CD4-positive, alpha-beta memory T cell (primary cell): ENCODE data around the gene TAS2R50. TPM values are rescaled to one million over a fixed set of nuclear protein-coding genes. Genes with fewer than 3 reads are reported as not detected.

Experiments used
- CTCF ChIA-PET: fragments of 350-600 bp; sonication (Branson Sonifier 250); formaldehyde crosslinking; loops from one replicate; lab custom pipeline; 2021; ENCODE audit warnings: inconsistent platforms; ENCODE audit not compliant: partially characterized antibody; lab: Charles Lee
- POLR2A ChIA-PET: fragments of 350-600 bp; sonication (Branson Sonifier 250); formaldehyde crosslinking; loops from one replicate; lab custom pipeline; 2021; ENCODE audit not compliant: partially characterized antibody; lab: Charles Lee
- DNase-seq, 5 donors: peaks; one replicate each; pipeline versions ENCODE4 v3.0.0 to v3.0.0-alpha.2; 2020 to 2022; ENCODE audit warnings: mixed read lengths in 1 of 5
- H3K27ac ChIP-seq: one replicate; pipeline ENCODE4 v1.7.0; 2013; ENCODE audit warnings: low read depth, low read length
- H3K27me3 ChIP-seq: 2 replicates; pipeline ENCODE4 v1.7.0; 2013; ENCODE audit warnings: mild to moderate bottlenecking, low read length, moderate library complexity; ENCODE audit not compliant: insufficient read depth
- H3K36me3 ChIP-seq: 2 replicates; pipeline ENCODE4 v1.7.0; 2013; ENCODE audit warnings: mild to moderate bottlenecking, low read length, moderate library complexity; ENCODE audit not compliant: insufficient read depth
- H3K4me1 ChIP-seq: 2 replicates; pipeline ENCODE4 v1.7.0; 2013; ENCODE audit warnings: mild to moderate bottlenecking, low read length, moderate library complexity; ENCODE audit not compliant: insufficient read depth
- H3K4me3 ChIP-seq, 2 donors: one replicate each; pipeline ENCODE4 v1.7.0; 2013; ENCODE audit warnings: low read length in 2 of 2, mild to moderate bottlenecking in 1 of 2
- H3K9me3 ChIP-seq, 2 donors: one replicate each; pipeline ENCODE4 v1.7.0; 2013; ENCODE audit warnings: low read length in 2 of 2, control low read depth in 1 of 2; ENCODE audit not compliant: control insufficient read depth in 1 of 2
- H3K27ac Mint-ChIP-seq, 7 donors: one replicate each; pipeline ENCODE4 v1.8.0; 2020 to 2021; ENCODE audit warnings: mixed read lengths in 7 of 7, mild to moderate bottlenecking in 6 of 7, inconsistent platforms in 3 of 7, moderate library complexity in 3 of 7
- H3K27me3 Mint-ChIP-seq, 2 donors: one replicate each; pipeline ENCODE4 v1.8.0; 2020 to 2021; ENCODE audit warnings: mixed read lengths in 2 of 2
- H3K36me3 Mint-ChIP-seq, 2 donors: one replicate each; pipeline ENCODE4 v1.8.0; 2020 to 2021; ENCODE audit warnings: mixed read lengths in 2 of 2, inconsistent platforms in 1 of 2, mild to moderate bottlenecking in 1 of 2
- H3K4me1 Mint-ChIP-seq, 4 donors: one replicate each; pipeline ENCODE4 v1.8.0; 2020 to 2021; ENCODE audit warnings: mixed read lengths in 4 of 4, mild to moderate bottlenecking in 1 of 4
- H3K4me3 Mint-ChIP-seq, 8 donors: one replicate each; pipeline ENCODE4 v1.8.0; 2020 to 2021; ENCODE audit warnings: mixed read lengths in 8 of 8, mild to moderate bottlenecking in 7 of 8, moderate library complexity in 6 of 8, inconsistent platforms in 3 of 8
- H3K9me3 Mint-ChIP-seq, 8 donors: one replicate each; pipeline ENCODE4 v1.8.0; 2020 to 2021; ENCODE audit warnings: mixed read lengths in 8 of 8, mild to moderate bottlenecking in 5 of 8, inconsistent platforms in 3 of 8, moderate library complexity in 1 of 8
- intact Hi-C: fragments of 100-400 bp; cut with micrococcal nuclease; formaldehyde crosslinking; loops from one replicate; pipeline ENCODE4 v1.15.1; 2023
- polyA plus RNA-seq, 2 donors: library from polyadenylated mRNA; unstranded; fragments of 300-500 nt; fragmentation: Illumina TruSeq; gene quantifications; one replicate each; pipeline ENCODE4 v1.2.3, GENCODE V29; 2021
- total RNA-seq, 2 experiments: library from RNA; stranded (reverse); gene quantifications; one replicate each; pipeline ENCODE4 v1.2.3, GENCODE V29; 2021

TAS2R50 gene
- total and polyA plus RNA-seq, 4 experiments from 2014 or later = 0.80 to 1.0 TPM; not detected in 2

GRCh38 chr12:10957741-10958140 lies 29.0 kb downstream of the TAS2R50 start:
- Histone ChIP-seq H3K4me1 (peaks cover 19% of the 10 kb centered on the region), H3K27ac (no peak overlapping the region), H3K27me3 (no peaks in the 10 kb centered on the region), H3K4me3 (no peak overlapping the region), H3K9me3 (no peaks in the 10 kb centered on the region), H3K36me3 (no peaks in the 10 kb centered on the region)
- Mint-ChIP-seq H3K36me3 (peaks cover 7 to 51% of the 10 kb centered on the region in 2 donors), H3K27me3 (no peaks in the 10 kb centered on the region), H3K4me3 (no peak overlapping the region), H3K4me1 (peaks cover 23 to 57% (median 31%) of the 10 kb centered on the region in 4 donors), H3K27ac (no peak overlapping the region), H3K9me3 (peaks cover 0 to 18% (median 5%) of the 10 kb centered on the region in 8 donors)
- ChIA-PET CTCF (no interaction called here), POLR2A (no interaction called here)
- intact Hi-C loops = no loop called here
- DNase-seq = no peak

- peaks cover 9 to 51% of the 10 kb centered on the region in 2 donors for H3K36me3 Mint-ChIP-seq
- POLR2A ChIA-PET = no interaction called here
- Histone ChIP-seq H3K9me3 (no peaks in the 10 kb centered on the region), H3K27me3 (no peaks in the 10 kb centered on the region), H3K4me3 (no peak overlapping the region), H3K27ac (no peak overlapping the region), H3K36me3 (no peaks in the 10 kb centered on the region), H3K4me1 (peaks cover 15% of the 10 kb centered on the region)
- H3K4me3 Mint-ChIP-seq = no peak overlapping the region
- no peak for DNase-seq
- no peaks in the 10 kb centered on the region for H3K27me3 Mint-ChIP-seq
- CTCF ChIA-PET = no interaction called here
- intact Hi-C loops = no loop called here
- peaks cover 0 to 20% (median 5%) of the 10 kb centered on the region in 8 donors for H3K9me3 Mint-ChIP-seq
- peaks cover 14 to 46% (median 22%) of the 10 kb centered on the region in 4 donors for H3K4me1 Mint-ChIP-seq
- H3K27ac Mint-ChIP-seq = no peak overlapping the region
These were observed 30.6 kb downstream of the TAS2R50 start for GRCh38 chr12:10956085-10956484.

- H3K36me3 ChIP-seq = no peaks in the 10 kb centered on the region
- Mint-ChIP-seq H3K27ac (no peak overlapping the region), H3K36me3 (peaks cover 12 to 53% of the 10 kb centered on the region in 2 donors), H3K4me3 (no peak overlapping the region), H3K27me3 (no peaks in the 10 kb centered on the region), H3K4me1 (peaks cover 0 to 26% (median 7%) of the 10 kb centered on the region in 4 donors), H3K9me3 (peaks cover 0 to 30% (median 5%) of the 10 kb centered on the region in 8 donors)
- POLR2A ChIA-PET = no interaction called here
- intact Hi-C loops = no loop called here
- no peaks in the 10 kb centered on the region for H3K27me3 ChIP-seq
- no peak for DNase-seq
- H3K9me3 ChIP-seq = no peaks in the 10 kb centered on the region
- CTCF ChIA-PET = no interaction called here
- H3K4me1 ChIP-seq = no peaks in the 10 kb centered on the region
- H3K4me3 ChIP-seq = no peak overlapping the region
- no peak overlapping the region for H3K27ac ChIP-seq
These were observed 34.1 kb downstream of the TAS2R50 start for GRCh38 chr12:10952645-10953044.

- DNase-seq = no peak
- no peaks in the 10 kb centered on the region for H3K27me3 Mint-ChIP-seq
- POLR2A ChIA-PET = no interaction called here
- Histone ChIP-seq H3K4me1 (no peaks in the 10 kb centered on the region), H3K4me3 (no peak overlapping the region), H3K27ac (no peak overlapping the region), H3K27me3 (no peaks in the 10 kb centered on the region), H3K36me3 (no peaks in the 10 kb centered on the region), H3K9me3 (no peaks in the 10 kb centered on the region)
- H3K36me3 Mint-ChIP-seq = peaks cover 4 to 24% of the 10 kb centered on the region in 2 donors
- CTCF ChIA-PET = no interaction called here
- no peak overlapping the region for H3K4me3 Mint-ChIP-seq
- intact Hi-C loops = no loop called here
- no peak overlapping the region for H3K27ac Mint-ChIP-seq
- peaks cover 0 to 23% (median 9%) of the 10 kb centered on the region in 8 donors for H3K9me3 Mint-ChIP-seq
- H3K4me1 Mint-ChIP-seq = peaks cover 0 to 15% (median 2%) of the 10 kb centered on the region in 4 donors
These were observed 43.5 kb downstream of the TAS2R50 start for GRCh38 chr12:10943167-10943566.

DNA sequence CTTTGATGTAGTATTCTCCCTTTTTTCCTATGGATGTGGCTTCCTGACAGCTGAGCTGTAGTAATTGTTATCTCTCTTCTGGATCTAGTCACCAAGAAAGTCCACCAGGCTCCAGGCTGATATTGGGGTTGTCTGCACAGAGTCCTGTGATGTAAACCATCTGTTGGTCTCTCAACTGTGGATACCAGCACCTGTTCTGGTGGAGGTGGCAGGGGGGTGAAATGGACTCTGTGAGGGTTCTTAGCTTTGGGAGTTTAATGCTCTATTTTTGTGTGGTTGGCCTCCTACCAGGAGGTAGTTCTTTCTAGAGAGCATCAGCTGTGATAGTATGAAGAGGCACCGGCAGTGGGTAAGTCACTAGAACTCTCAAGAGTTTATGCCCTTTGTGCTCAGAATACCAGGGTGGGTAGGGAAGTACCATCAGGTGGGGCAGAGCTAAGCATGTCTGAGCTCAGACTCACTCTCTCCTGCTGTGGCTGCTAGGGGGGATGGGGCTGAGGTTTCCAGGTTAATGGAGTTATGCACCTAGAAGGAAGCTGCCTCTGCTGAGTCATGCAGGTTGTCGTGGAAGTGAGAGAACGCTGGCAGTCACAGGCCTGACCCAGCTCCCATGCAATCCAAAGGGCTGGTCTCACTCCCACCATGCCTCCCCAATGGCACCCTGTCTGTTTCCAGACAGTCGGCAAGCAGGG lies 44.6 kb downstream of the TAS2R50 start:
- peaks cover 0 to 15% (median 2%) of the 10 kb centered on the region in 4 donors for H3K4me1 Mint-ChIP-seq
- H3K27ac ChIP-seq = no peak overlapping the region
- peaks cover 4 to 13% of the 10 kb centered on the region in 2 donors for H3K36me3 Mint-ChIP-seq
- DNase-seq = no peak
- ChIA-PET CTCF (no interaction called here), POLR2A (no interaction called here)
- no peaks in the 10 kb centered on the region for H3K27me3 Mint-ChIP-seq
- peaks cover 0 to 14% (median 4%) of the 10 kb centered on the region in 8 donors for H3K9me3 Mint-ChIP-seq
- H3K27me3 ChIP-seq = no peaks in the 10 kb centered on the region
- no peak overlapping the region for H3K4me3 Mint-ChIP-seq
- no peak overlapping the region for H3K4me3 ChIP-seq
- no peaks in the 10 kb centered on the region for H3K4me1 ChIP-seq
- intact Hi-C loops = no loop called here
- H3K27ac Mint-ChIP-seq = peak overlapping the region in 1 of 7 donors; percentile 3
- H3K9me3 ChIP-seq = no peaks in the 10 kb centered on the region
- H3K36me3 ChIP-seq = no peaks in the 10 kb centered on the region

- Mint-ChIP-seq H3K9me3 (peaks cover 0 to 7% (median 2%) of the 10 kb centered on the region in 8 donors), H3K4me3 (no peak overlapping the region), H3K27me3 (no peaks in the 10 kb centered on the region), H3K36me3 (peaks cover 2 to 12% of the 10 kb centered on the region in 2 donors), H3K27ac (no peak overlapping the region), H3K4me1 (peaks cover 0 to 15% (median 2%) of the 10 kb centered on the region in 4 donors)
- H3K4me1 ChIP-seq = no peaks in the 10 kb centered on the region
- no peaks in the 10 kb centered on the region for H3K9me3 ChIP-seq
- ChIA-PET CTCF (no interaction called here), POLR2A (no interaction called here)
- no peaks in the 10 kb centered on the region for H3K27me3 ChIP-seq
- intact Hi-C loops = no loop called here
- DNase-seq = no peak
- H3K4me3 ChIP-seq = no peak overlapping the region
- H3K27ac ChIP-seq = no peak overlapping the region
- H3K36me3 ChIP-seq = no peaks in the 10 kb centered on the region
These were observed 45.3 kb downstream of the TAS2R50 start for GRCh38 chr12:10941369-10941768.

DNA sequence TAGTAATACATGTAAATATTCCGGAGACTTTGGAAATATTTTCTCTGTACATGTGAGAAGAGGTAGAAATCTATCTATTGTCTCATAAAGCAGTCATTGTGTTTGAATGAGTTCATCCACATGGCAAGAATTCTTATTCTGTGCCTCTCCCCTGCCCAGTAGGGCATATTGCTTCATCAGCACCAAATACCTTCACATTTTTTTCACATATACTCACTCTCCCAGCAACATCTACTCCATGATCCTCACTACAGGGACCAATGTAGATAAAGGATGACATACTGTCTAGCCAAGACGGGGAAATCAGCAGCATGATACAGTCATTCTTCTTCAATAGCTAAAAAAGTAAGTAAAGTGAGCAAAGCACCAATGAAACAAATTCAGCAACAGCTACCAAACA lies 46.3 kb downstream of the TAS2R50 start:
- no peaks in the 10 kb centered on the region for H3K9me3 ChIP-seq
- Mint-ChIP-seq H3K9me3 (peaks cover 0 to 5% (median under 1%) of the 10 kb centered on the region in 8 donors), H3K36me3 (peaks cover 2 to 10% of the 10 kb centered on the region in 2 donors), H3K4me3 (no peak overlapping the region), H3K27me3 (no peaks in the 10 kb centered on the region), H3K4me1 (peaks cover 0 to 15% (median 2%) of the 10 kb centered on the region in 4 donors), H3K27ac (no peak overlapping the region)
- no peak overlapping the region for H3K27ac ChIP-seq
- H3K4me3 ChIP-seq = no peak overlapping the region
- CTCF ChIA-PET = no interaction called here
- DNase-seq = no peak
- no peaks in the 10 kb centered on the region for H3K36me3 ChIP-seq
- H3K4me1 ChIP-seq = no peaks in the 10 kb centered on the region
- no peaks in the 10 kb centered on the region for H3K27me3 ChIP-seq
- POLR2A ChIA-PET = no interaction called here
- intact Hi-C loops = no loop called here
